ENCODE data around the gene STK32B.

DNA sequence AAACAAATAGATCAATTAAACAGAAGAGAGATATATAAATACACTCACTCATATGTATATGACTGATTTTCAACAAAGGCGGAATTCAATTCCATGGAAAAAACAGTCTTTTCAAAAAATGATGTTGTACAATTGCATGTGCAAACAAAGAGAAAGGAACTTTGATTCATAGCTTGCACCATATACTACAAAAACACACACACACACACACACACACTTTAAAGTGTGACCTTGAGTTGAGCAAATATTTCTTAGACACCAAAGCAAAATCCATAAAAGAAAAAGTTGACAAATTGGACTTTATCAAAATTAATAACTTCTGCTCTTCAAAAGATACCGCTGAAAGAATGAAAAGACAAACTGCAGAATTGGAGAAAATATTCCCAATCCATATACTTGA, 488.3 kb downstream of the STK32B start:
- TF ChIP-seq GATA1 (IDR thresholded peaks at IDR 0.05; ENCODE audit: low read depth, low read length) (no peak), POLR2A (IDR thresholded peaks at IDR 0.05; ENCODE audit: low read length) (no peak)
